MM.1S (cell line): ENCODE measurements around the gene ACOT2.
"Not testable (repeated sequence)": the region's sequence is repeated elsewhere in the genome, so short reads cannot be mapped to it uniquely, and the experiment has no call there.

Source experiments
- EZH2 ChIP-seq: fragments of 300-600 bp; sonication (generic); optimal IDR thresholded peaks from 2 replicates; pipeline ENCODE3; 2017; ENCODE audit warnings: low read depth, mild to moderate bottlenecking, antibody characterized with exemption, low read length, mixed read lengths
- TF ChIP-seq, protein P1 (sequence below): fragments of 300-600 bp; sonication (generic); IDR thresholded peaks from 2 replicates; pipeline ENCODE4 v1.5.1; 2016; ENCODE audit warnings: antibody characterized with exemption, low read length, mixed read lengths

DNA sequence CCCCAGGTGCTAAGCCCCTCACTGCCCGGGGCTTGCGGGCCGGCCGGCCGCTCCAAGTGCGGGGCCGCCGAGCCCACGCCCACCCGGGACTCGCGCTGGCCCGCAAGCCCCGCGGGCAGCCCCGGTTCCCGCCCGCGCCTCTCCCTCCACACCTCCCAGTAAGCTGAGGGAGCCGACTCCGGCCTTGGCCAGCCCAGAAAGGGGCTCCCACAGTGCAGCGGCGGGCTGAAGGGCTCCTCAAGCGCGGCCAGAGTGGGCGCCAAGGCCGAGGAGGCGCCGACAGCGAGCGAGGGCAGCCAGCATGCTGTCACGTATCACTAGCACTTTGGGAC, 21.6 kb downstream of the ACOT2 start:
- not testable (repeated sequence) for TF ChIP-seq EZH2
- TF ChIP-seq, protein P1, sequence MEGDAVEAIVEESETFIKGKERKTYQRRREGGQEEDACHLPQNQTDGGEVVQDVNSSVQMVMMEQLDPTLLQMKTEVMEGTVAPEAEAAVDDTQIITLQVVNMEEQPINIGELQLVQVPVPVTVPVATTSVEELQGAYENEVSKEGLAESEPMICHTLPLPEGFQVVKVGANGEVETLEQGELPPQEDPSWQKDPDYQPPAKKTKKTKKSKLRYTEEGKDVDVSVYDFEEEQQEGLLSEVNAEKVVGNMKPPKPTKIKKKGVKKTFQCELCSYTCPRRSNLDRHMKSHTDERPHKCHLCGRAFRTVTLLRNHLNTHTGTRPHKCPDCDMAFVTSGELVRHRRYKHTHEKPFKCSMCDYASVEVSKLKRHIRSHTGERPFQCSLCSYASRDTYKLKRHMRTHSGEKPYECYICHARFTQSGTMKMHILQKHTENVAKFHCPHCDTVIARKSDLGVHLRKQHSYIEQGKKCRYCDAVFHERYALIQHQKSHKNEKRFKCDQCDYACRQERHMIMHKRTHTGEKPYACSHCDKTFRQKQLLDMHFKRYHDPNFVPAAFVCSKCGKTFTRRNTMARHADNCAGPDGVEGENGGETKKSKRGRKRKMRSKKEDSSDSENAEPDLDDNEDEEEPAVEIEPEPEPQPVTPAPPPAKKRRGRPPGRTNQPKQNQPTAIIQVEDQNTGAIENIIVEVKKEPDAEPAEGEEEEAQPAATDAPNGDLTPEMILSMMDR = not testable (repeated sequence)
